Endothelial cell of umbilical vein (primary cell): ENCODE measurements around the gene EPYC. TPM values are rescaled to one million over a fixed set of nuclear protein-coding genes. Genes with fewer than 3 reads are reported as not detected.

Source experiments
- BruUV-seq: library from RNA; stranded (reverse); fragments of 400-500 nt; replicated peaks from 2 replicates; lab custom pipeline; 2021; lab: Mats Ljungman, UMichigan
- CTCF ChIA-PET: fragments of 300-600, 350-600 bp; sonication (Branson Sonifier 250); formaldehyde crosslinking; loops from one replicate; lab custom pipeline; 2021; ENCODE audit warnings: antibody characterized with exemption, inconsistent platforms; lab: Charles Lee
- POLR2A ChIA-PET: fragments of 300-600, 350-600 bp; sonication (Branson Sonifier 250); formaldehyde crosslinking; loops from one replicate; lab custom pipeline; 2021; ENCODE audit warnings: antibody characterized with exemption, inconsistent platforms; lab: Charles Lee
- DNase-seq: peaks from one replicate; pipeline ENCODE4 v3.0.0-alpha.2; 2011; ENCODE audit warnings: low read depth, low spot score
- FAIRE-seq: peaks from 2 replicates; lab custom pipeline; 2011; peaks lifted over from hg19 to GRCh38; lab: Jason Lieb, UNC
- H2AFZ ChIP-seq: 2 replicates; pipeline ENCODE4 v1.6.0; 2012; ENCODE audit warnings: low read depth, low read length, control low read depth, inconsistent platforms
- H3K27ac ChIP-seq: 2 replicates; pipeline ENCODE4 v1.5.1; 2011; ENCODE audit warnings: low read depth, mild to moderate bottlenecking, control low read depth, low read length, moderate library complexity; ENCODE audit not compliant: insufficient read depth
- H3K27me3 ChIP-seq, 2 experiments: 2 replicates each; pipeline versions ENCODE4 v1.6.0 to v1.6.1; 2011; ENCODE audit warnings: low read length in 2 of 2, mixed read lengths in 1 of 2; ENCODE audit not compliant: control insufficient read depth in 2 of 2, insufficient read depth in 2 of 2
- H3K36me3 ChIP-seq, 2 experiments: 2 replicates in 1 of 2; 3 replicates in 1 of 2; pipeline ENCODE4 v1.5.1; 2011; ENCODE audit warnings: low read length in 2 of 2, mild to moderate bottlenecking in 1 of 2, moderate library complexity in 1 of 2; ENCODE audit not compliant: control insufficient read depth in 2 of 2, insufficient read depth in 2 of 2; ENCODE audit errors: extremely low read depth in 1 of 2
- H3K4me1 ChIP-seq: 3 replicates; pipeline ENCODE4 v1.5.1; 2011; ENCODE audit warnings: mild to moderate bottlenecking, low read length; ENCODE audit not compliant: control insufficient read depth, insufficient read depth; ENCODE audit errors: extremely low read depth
- H3K4me2 ChIP-seq: 2 replicates; pipeline ENCODE4 v1.6.1; 2011; ENCODE audit warnings: low read length, control low read depth, mixed read lengths; ENCODE audit not compliant: insufficient read depth
- H3K4me3 ChIP-seq, 3 experiments: fragments of 200-600 bp in 1 of 3; sonication (generic), shearing (Covaris generic) in 1 of 3; replicated peaks in 1 of 3; 2 replicates each; pipeline ENCODE4 v1.5.1; 2011 to 2016; ENCODE audit warnings: control low read depth in 3 of 3, low read length in 3 of 3, mild to moderate bottlenecking in 2 of 3, inconsistent platforms in 1 of 3, low read depth in 1 of 3, moderate library complexity in 1 of 3; ENCODE audit not compliant: insufficient read depth in 1 of 3
- H3K79me2 ChIP-seq: 2 replicates; pipeline ENCODE4 v1.6.0; 2012; ENCODE audit warnings: low read length, inconsistent platforms; ENCODE audit not compliant: control insufficient read depth, insufficient read depth
- H3K9ac ChIP-seq: replicated peaks from 2 replicates; pipeline ENCODE3; 2011; ENCODE audit warnings: low read length, control low read depth; ENCODE audit not compliant: insufficient read depth; ENCODE audit errors: extremely low read depth
- H3K9me1 ChIP-seq: replicated peaks from 3 replicates; pipeline ENCODE4 v1.6.0; 2011; ENCODE audit warnings: mild to moderate bottlenecking, low read length; ENCODE audit not compliant: control insufficient read depth, insufficient read depth; ENCODE audit errors: extremely low read depth
- H3K9me3 ChIP-seq: replicated peaks from 2 replicates; pipeline ENCODE4 v1.5.1; 2012; ENCODE audit warnings: low read length, inconsistent platforms; ENCODE audit not compliant: control insufficient read depth, insufficient read depth
- H4K20me1 ChIP-seq: replicated peaks from 2 replicates; pipeline ENCODE3; 2011; ENCODE audit warnings: mild to moderate bottlenecking, low read length; ENCODE audit not compliant: control insufficient read depth, insufficient read depth; ENCODE audit errors: extremely low read depth
- EZH2 ChIP-seq: IDR thresholded peaks from 2 replicates; pipeline ENCODE4 v1.6.1; 2012; ENCODE audit warnings: borderline replicate concordance, low read depth, mild to moderate bottlenecking, moderate library complexity, low read length, inconsistent platforms; ENCODE audit not compliant: severe bottlenecking
- FOS ChIP-seq: IDR thresholded peaks from 2 replicates; pipeline ENCODE4 v1.6.1; 2011; ENCODE audit warnings: mild to moderate bottlenecking, low read length, moderate library complexity, borderline replicate concordance; ENCODE audit not compliant: insufficient read depth
- GATA2 ChIP-seq: IDR thresholded peaks from 2 replicates; pipeline ENCODE4 v1.7.0; 2011; ENCODE audit warnings: low read depth, mild to moderate bottlenecking, moderate library complexity, mixed read lengths, low read length; ENCODE audit not compliant: insufficient read length, insufficient read depth
- JUN ChIP-seq: IDR thresholded peaks from 2 replicates; pipeline ENCODE4 v1.6.1; 2011; ENCODE audit warnings: borderline replicate concordance, low read depth; ENCODE audit not compliant: insufficient read length, insufficient read depth
- MYC ChIP-seq: IDR thresholded peaks from one replicate; pipeline ENCODE4 v1.6.1; 2011; ENCODE audit warnings: mild to moderate bottlenecking, low read depth, low read length
- POLR2A ChIP-seq: IDR thresholded peaks from 2 replicates; pipeline ENCODE4 v1.6.1; 2012; ENCODE audit warnings: low read depth, mild to moderate bottlenecking, control low read depth, low read length
- POLR2AphosphoS5 ChIP-seq: IDR thresholded peaks from 2 replicates; pipeline ENCODE4 v1.6.1; 2012; ENCODE audit warnings: low read depth, mild to moderate bottlenecking, control low read depth, low read length, moderate library complexity; ENCODE audit not compliant: insufficient read depth
- dilution Hi-C: fragments of 300-500 bp; cut with MboI; formaldehyde crosslinking; loops from one replicate; pipeline ENCODE4 v1.15.0; 2019; ENCODE audit warnings: low sequenced_read_pairs; ENCODE audit not compliant: extremely low pct_ligation_motif_present
- intact Hi-C: fragments of 100-400 bp; cut with micrococcal nuclease; formaldehyde crosslinking; loops from one replicate; pipeline ENCODE4 v1.10.0; 2022
- polyA plus RNA-seq, 4 experiments: library from polyadenylated mRNA; depleted of rRNA in 3 of 4; stranded (reverse) in 3 of 4; unstranded in 1 of 4; fragments of >200 nt; gene quantifications; 2 replicates each; pipeline versions ENCODE4 v1.2.1 to v1.2.3, GENCODE V29; 2011 to 2012; ENCODE audit warnings: missing spikeins in 1 of 4
- total RNA-seq: library from RNA; stranded (reverse); gene quantifications from 2 replicates; pipeline ENCODE4 v1.2.3, GENCODE V29; 2021
- TF ChIP-seq, protein P1 (sequence below): IDR thresholded peaks from 2 replicates; pipeline ENCODE4 v1.6.1; 2011; ENCODE audit not compliant: insufficient read depth, insufficient read length
- TF ChIP-seq, protein P2 (sequence below), 2 donors: IDR thresholded peaks; 1 replicate in 1 of 2; 2 replicates in 1 of 2; pipeline ENCODE4 v1.5.1; 2011; ENCODE audit warnings: low read length in 2 of 2, mild to moderate bottlenecking in 2 of 2, moderate library complexity in 2 of 2, control low read depth in 1 of 2, inconsistent platforms in 1 of 2, low read depth in 1 of 2; ENCODE audit not compliant: insufficient read depth in 1 of 2; ENCODE audit errors: extremely low read depth in 1 of 2

Gene EPYC
- total and polyA plus RNA-seq, 2 donors (not counting 3 experiments of a cell fraction or from before 2014, with no cell fraction given) = not detected

GRCh38 chr12:90989686-90990111 lies 15.1 kb downstream of the EPYC start:
- ChIA-PET CTCF (interaction anchor here (1.7 kb wide), 1 partner anchor 337 kb away, joined by 7 read pairs; no protein-coding TSS in a partner anchor), POLR2A (no interaction called here)
- TF ChIP-seq POLR2A (no peak), MYC (no peak), GATA2 (no peak)
- TF ChIP-seq, protein P1, sequence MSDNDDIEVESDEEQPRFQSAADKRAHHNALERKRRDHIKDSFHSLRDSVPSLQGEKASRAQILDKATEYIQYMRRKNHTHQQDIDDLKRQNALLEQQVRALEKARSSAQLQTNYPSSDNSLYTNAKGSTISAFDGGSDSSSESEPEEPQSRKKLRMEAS = no peak
- FAIRE-seq = no peak
- H3K27me3 ChIP-seq = no peaks in the 10 kb centered on the region
- no peaks in the 10 kb centered on the region for H3K36me3 ChIP-seq
- H3K4me2 ChIP-seq = no peak overlapping the region
- no peak for DNase-seq
- H3K9me3 ChIP-seq = no peaks in the 10 kb centered on the region
- H4K20me1 ChIP-seq = no peaks in the 10 kb centered on the region
- no peaks in the 10 kb centered on the region for H3K9me1 ChIP-seq
- H3K79me2 ChIP-seq = no peaks in the 10 kb centered on the region
- BruUV-seq = no TSS peak
- no peaks in the 10 kb centered on the region for H3K4me1 ChIP-seq
- H3K27ac ChIP-seq = no peak overlapping the region
- intact Hi-C loops (no loop called here), dilution Hi-C loops (no loop called here)
- H3K4me3 ChIP-seq = no peak overlapping the region
- no peak overlapping the region for H3K9ac ChIP-seq
- H2AFZ ChIP-seq = no peak overlapping the region

DNA sequence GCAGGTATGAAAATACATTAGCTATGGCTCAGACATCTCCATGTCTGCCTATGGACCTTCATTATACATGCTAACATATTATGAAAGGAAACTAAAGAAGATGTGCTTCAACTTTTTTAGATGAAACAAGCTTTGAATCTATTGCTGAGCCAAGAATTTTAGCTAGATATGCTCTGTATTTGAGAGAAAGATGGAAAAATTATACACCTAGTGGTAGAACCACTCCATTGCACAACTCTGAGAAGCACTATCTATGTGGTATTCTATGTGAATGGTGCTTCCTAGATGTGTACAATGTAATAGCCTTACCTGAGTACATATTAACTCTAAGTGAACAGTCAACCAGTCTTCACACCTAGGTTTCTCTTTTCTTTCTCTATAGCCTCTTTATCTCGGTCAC lies 17.3 kb downstream of the EPYC start:
- Histone ChIP-seq H3K79me2 (no peaks in the 10 kb centered on the region), H2AFZ (no peak overlapping the region), H3K4me3 (no peak overlapping the region), H3K27me3 (no peaks in the 10 kb centered on the region), H3K9me3 (no peaks in the 10 kb centered on the region), H3K4me2 (no peak overlapping the region), H3K4me1 (no peaks in the 10 kb centered on the region), H4K20me1 (no peaks in the 10 kb centered on the region), H3K27ac (no peak overlapping the region), H3K36me3 (no peaks in the 10 kb centered on the region), H3K9me1 (no peaks in the 10 kb centered on the region), H3K9ac (no peak overlapping the region)
- DNase-seq = no peak
- ChIA-PET POLR2A (no interaction called here), CTCF (interaction anchor here (2.1 kb wide), 2 partner anchors 10 to 339 kb away, joined by 6 read pairs; no protein-coding TSS in a partner anchor)
- intact Hi-C loops (no loop called here), dilution Hi-C loops (no loop called here)
- FAIRE-seq = no peak
- no TSS peak for BruUV-seq
- no peak for TF ChIP-seq POLR2AphosphoS5
- TF ChIP-seq, protein P2, sequence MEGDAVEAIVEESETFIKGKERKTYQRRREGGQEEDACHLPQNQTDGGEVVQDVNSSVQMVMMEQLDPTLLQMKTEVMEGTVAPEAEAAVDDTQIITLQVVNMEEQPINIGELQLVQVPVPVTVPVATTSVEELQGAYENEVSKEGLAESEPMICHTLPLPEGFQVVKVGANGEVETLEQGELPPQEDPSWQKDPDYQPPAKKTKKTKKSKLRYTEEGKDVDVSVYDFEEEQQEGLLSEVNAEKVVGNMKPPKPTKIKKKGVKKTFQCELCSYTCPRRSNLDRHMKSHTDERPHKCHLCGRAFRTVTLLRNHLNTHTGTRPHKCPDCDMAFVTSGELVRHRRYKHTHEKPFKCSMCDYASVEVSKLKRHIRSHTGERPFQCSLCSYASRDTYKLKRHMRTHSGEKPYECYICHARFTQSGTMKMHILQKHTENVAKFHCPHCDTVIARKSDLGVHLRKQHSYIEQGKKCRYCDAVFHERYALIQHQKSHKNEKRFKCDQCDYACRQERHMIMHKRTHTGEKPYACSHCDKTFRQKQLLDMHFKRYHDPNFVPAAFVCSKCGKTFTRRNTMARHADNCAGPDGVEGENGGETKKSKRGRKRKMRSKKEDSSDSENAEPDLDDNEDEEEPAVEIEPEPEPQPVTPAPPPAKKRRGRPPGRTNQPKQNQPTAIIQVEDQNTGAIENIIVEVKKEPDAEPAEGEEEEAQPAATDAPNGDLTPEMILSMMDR (IDR thresholded peaks at IDR 0.05; ENCODE audit: extremely low read depth in 1 of 2, insufficient read depth in 1 of 2, low read depth in 1 of 2, low read length in 2 of 2) = no peak
- no peak for TF ChIP-seq FOS
- TF ChIP-seq POLR2A = no peak
- no peak for TF ChIP-seq JUN
- no peak for TF ChIP-seq GATA2
- no peak for TF ChIP-seq MYC
- TF ChIP-seq, protein P1 = no peak
- TF ChIP-seq EZH2 = no peak
